Lung (tissue), 12 donors: ENCODE measurements around the gene INO80E. TPM values are rescaled to one million over a fixed set of nuclear protein-coding genes. Genes with fewer than 3 reads are reported as not detected.

ENCODE experiments used
- ATAC-seq: fragments of 200-7000 bp; cut with Tn5 transposase; one replicate; pipeline ENCODE4 v1.9.1; 2020; ENCODE audit warnings: moderate number of reproducible peaks; ENCODE audit not compliant: insufficient read depth, low FRiP score
- DNase-seq, 3 donors: peaks; one replicate each; pipeline ENCODE4 v3.0.0-alpha.2; 2013 to 2017
- H3K27ac ChIP-seq, 2 donors: one replicate each; pipeline ENCODE4 v1.5.1; 2013; ENCODE audit warnings: mild to moderate bottlenecking in 2 of 2, moderate library complexity in 2 of 2, control low read depth in 1 of 2, inconsistent platforms in 1 of 2, low read depth in 1 of 2, low read length in 1 of 2
- H3K27me3 ChIP-seq, 3 donors: one replicate each; pipeline ENCODE4 v1.5.1; 2013; ENCODE audit warnings: low read length in 2 of 3; ENCODE audit not compliant: control insufficient read depth in 3 of 3, insufficient read depth in 3 of 3
- H3K36me3 ChIP-seq, 4 donors: one replicate each; pipeline ENCODE4 v1.5.1; 2013; ENCODE audit warnings: low read length in 4 of 4, mild to moderate bottlenecking in 1 of 4, moderate library complexity in 1 of 4; ENCODE audit not compliant: control insufficient read depth in 4 of 4, insufficient read depth in 4 of 4
- H3K4me1 ChIP-seq, 5 donors: one replicate each; pipeline ENCODE4 v1.5.1; 2013; ENCODE audit warnings: low read length in 5 of 5, mild to moderate bottlenecking in 2 of 5, moderate library complexity in 1 of 5; ENCODE audit not compliant: control insufficient read depth in 5 of 5, insufficient read depth in 5 of 5
- H3K4me3 ChIP-seq: one replicate; pipeline ENCODE4 v1.5.1; 2013; ENCODE audit warnings: mild to moderate bottlenecking, control low read depth, moderate library complexity
- H3K9ac ChIP-seq, 2 donors: one replicate each; pipeline ENCODE4 v1.5.1; 2013; ENCODE audit warnings: low read length in 2 of 2, control low read depth in 1 of 2; ENCODE audit not compliant: insufficient read depth in 1 of 2
- H3K9me3 ChIP-seq, 4 donors: one replicate each; pipeline ENCODE4 v1.5.1; 2013; ENCODE audit warnings: low read length in 3 of 4, mild to moderate bottlenecking in 1 of 4, moderate library complexity in 1 of 4; ENCODE audit not compliant: control insufficient read depth in 4 of 4, insufficient read depth in 3 of 4
- WGBS, 2 donors: extraction: QIAGEN DNeasy Blood & Tissue Kit; methylation state at CpG; one replicate each; pipeline ENCODE4 v1.1.7; 2013; 5-methylcytosine and 5-hydroxymethylcytosine counted together
- polyA plus RNA-seq, 2 donors: library from polyadenylated mRNA; stranded (reverse); fragments of 200-250 nt; gene quantifications; one replicate each; pipeline ENCODE4 v1.2.1, GENCODE V29; 2013
- total RNA-seq, 2 donors: library from RNA; depleted of rRNA in 1 of 2; stranded (reverse); fragments of >200 nt in 1 of 2; gene quantifications; one replicate each; pipeline ENCODE4 v1.2.1, GENCODE V29; 2014 to 2021
- TF ChIP-seq, protein P1 (sequence below): IDR thresholded peaks from 2 replicates; pipeline ENCODE4 v1.5.1; 2012; ENCODE audit warnings: mild to moderate bottlenecking; ENCODE audit errors: control extremely low read depth, extremely low read depth
- donor health status: control.
- donor health status: control.
- donor health status: Bipolar disorder and iron deficiency.
- donor health status: healthy.
- donor health status: DM: yes; HTN: yes; CAD: no.

Gene INO80E
- total and polyA plus RNA-seq, 4 donors: 37.5 to 105 (median 60.2) TPM

DNA sequence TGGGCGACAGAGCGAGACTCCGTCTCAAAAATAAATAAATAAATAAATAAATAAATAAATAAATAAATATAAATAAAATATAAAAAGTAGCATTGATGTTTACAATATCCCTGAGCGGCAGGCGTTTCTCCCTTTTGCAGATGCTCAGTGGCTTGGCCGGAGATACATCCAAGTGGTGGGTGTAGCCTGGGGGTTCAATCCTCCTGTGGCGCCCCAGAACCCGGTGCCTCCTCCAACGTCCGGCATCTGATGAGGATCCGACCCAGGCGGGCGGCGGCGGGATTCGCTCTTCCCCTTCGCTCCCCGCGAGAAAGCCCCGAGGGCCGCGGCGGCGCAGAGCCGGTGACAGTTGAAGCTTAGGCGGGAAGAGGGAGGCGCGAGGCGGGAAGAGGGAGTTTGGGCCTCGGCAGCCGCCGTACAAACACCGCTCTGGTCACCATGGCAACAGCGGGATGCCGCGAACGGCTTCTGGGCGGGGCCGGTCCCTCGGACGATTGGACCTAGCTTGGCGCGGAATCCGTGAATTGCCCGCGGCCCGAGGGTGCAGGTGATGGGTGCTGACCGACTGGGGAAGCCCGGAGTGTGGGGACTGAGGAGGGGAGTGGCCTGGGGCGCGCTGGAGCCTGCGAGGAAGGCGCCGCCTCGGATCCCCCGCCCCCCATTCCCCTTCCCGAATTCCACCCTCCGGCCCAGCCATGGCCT lies 56.8 kb downstream of the INO80E start:
- TF ChIP-seq, protein P1, sequence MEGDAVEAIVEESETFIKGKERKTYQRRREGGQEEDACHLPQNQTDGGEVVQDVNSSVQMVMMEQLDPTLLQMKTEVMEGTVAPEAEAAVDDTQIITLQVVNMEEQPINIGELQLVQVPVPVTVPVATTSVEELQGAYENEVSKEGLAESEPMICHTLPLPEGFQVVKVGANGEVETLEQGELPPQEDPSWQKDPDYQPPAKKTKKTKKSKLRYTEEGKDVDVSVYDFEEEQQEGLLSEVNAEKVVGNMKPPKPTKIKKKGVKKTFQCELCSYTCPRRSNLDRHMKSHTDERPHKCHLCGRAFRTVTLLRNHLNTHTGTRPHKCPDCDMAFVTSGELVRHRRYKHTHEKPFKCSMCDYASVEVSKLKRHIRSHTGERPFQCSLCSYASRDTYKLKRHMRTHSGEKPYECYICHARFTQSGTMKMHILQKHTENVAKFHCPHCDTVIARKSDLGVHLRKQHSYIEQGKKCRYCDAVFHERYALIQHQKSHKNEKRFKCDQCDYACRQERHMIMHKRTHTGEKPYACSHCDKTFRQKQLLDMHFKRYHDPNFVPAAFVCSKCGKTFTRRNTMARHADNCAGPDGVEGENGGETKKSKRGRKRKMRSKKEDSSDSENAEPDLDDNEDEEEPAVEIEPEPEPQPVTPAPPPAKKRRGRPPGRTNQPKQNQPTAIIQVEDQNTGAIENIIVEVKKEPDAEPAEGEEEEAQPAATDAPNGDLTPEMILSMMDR: no peak
- 4 to 5% methylated on average over 55 to 58 of the region's 58 CpGs for WGBS, 2 donors
- ATAC-seq: peak; percentile 88
- DNase-seq: peak; percentile 91 to 95 (median 94)
- Histone ChIP-seq H3K4me1 (peaks cover 0 to 11% (median 3%) of the 10 kb centered on the region in 5 donors), H3K27me3 (no peaks in the 10 kb centered on the region), H3K9me3 (no peaks in the 10 kb centered on the region), H3K9ac (no peak overlapping the region), H3K27ac (peak overlapping the region in 1 of 2 donors; percentile 40), H3K36me3 (peaks cover 0 to 3% (median 0%) of the 10 kb centered on the region in 4 donors), H3K4me3 (peak overlapping the region; percentile 45)

GRCh38 chr16:30053376-30054015 lies 57.5 kb downstream of the INO80E start:
- peaks cover 0 to 3% (median 0%) of the 10 kb centered on the region in 4 donors for H3K36me3 ChIP-seq
- DNase-seq (peak; percentile 53 to 62 (median 55)), ATAC-seq (peak; percentile 29)
- 5 to 7% methylated on average over 19 of the region's 19 CpGs for WGBS, 2 donors
- peak overlapping the region in 1 of 2 donors; percentile 40 for H3K27ac ChIP-seq
- no peaks in the 10 kb centered on the region for H3K9me3 ChIP-seq
- H3K9ac ChIP-seq: peak overlapping the region in 1 of 2 donors; percentile 28
- H3K4me3 ChIP-seq: peak overlapping the region; percentile 45
- TF ChIP-seq, protein P1: no peak
- peaks cover 0 to 11% (median 3%) of the 10 kb centered on the region in 5 donors for H3K4me1 ChIP-seq
- no peaks in the 10 kb centered on the region for H3K27me3 ChIP-seq

GRCh38 chr16:30054451-30054850 lies 58.4 kb downstream of the INO80E start:
- Histone ChIP-seq H3K27me3 (no peaks in the 10 kb centered on the region), H3K36me3 (peaks cover 0 to 3% (median 1%) of the 10 kb centered on the region in 4 donors), H3K27ac (no peak overlapping the region), H3K9me3 (no peaks in the 10 kb centered on the region), H3K9ac (peak overlapping the region in 1 of 2 donors; percentile 5), H3K4me1 (peaks cover 0 to 11% (median 3%) of the 10 kb centered on the region in 5 donors), H3K4me3 (no peak overlapping the region)
- DNase-seq: no peak
- TF ChIP-seq, protein P1: no peak
- WGBS, 2 donors: 89 to 94% methylated on average over 8 of the region's 8 CpGs
- ATAC-seq: no peak
